IPS-15b (cell line): Measurements from ENCODE around the gene APBB1.
"Not testable (repeated sequence)": the region's sequence is repeated elsewhere in the genome, so short reads cannot be mapped to it uniquely, and the experiment has no call there.

Experiments
- H3K27me3 ChIP-seq: one replicate; pipeline ENCODE4 v1.6.1; 2013; ENCODE audit warnings: low read length; ENCODE audit not compliant: control insufficient read depth, insufficient read depth
- H3K36me3 ChIP-seq: one replicate; pipeline ENCODE4 v1.6.1; 2013; ENCODE audit warnings: low read length; ENCODE audit not compliant: control insufficient read depth, insufficient read depth
- H3K4me1 ChIP-seq: one replicate; pipeline ENCODE4 v1.6.1; 2013; ENCODE audit warnings: mild to moderate bottlenecking, low read length; ENCODE audit not compliant: control insufficient read depth, insufficient read depth
- H3K4me3 ChIP-seq: one replicate; pipeline ENCODE4 v1.5.1; 2013; ENCODE audit warnings: low read depth, low read length
- H3K9ac ChIP-seq: one replicate; pipeline ENCODE4 v1.6.1; 2013; ENCODE audit warnings: low read depth, mild to moderate bottlenecking, low read length
- H3K9me3 ChIP-seq: one replicate; pipeline ENCODE4 v1.6.1; 2013; ENCODE audit warnings: mild to moderate bottlenecking, low read length; ENCODE audit not compliant: control insufficient read depth, insufficient read depth

The APBB1 gene

DNA sequence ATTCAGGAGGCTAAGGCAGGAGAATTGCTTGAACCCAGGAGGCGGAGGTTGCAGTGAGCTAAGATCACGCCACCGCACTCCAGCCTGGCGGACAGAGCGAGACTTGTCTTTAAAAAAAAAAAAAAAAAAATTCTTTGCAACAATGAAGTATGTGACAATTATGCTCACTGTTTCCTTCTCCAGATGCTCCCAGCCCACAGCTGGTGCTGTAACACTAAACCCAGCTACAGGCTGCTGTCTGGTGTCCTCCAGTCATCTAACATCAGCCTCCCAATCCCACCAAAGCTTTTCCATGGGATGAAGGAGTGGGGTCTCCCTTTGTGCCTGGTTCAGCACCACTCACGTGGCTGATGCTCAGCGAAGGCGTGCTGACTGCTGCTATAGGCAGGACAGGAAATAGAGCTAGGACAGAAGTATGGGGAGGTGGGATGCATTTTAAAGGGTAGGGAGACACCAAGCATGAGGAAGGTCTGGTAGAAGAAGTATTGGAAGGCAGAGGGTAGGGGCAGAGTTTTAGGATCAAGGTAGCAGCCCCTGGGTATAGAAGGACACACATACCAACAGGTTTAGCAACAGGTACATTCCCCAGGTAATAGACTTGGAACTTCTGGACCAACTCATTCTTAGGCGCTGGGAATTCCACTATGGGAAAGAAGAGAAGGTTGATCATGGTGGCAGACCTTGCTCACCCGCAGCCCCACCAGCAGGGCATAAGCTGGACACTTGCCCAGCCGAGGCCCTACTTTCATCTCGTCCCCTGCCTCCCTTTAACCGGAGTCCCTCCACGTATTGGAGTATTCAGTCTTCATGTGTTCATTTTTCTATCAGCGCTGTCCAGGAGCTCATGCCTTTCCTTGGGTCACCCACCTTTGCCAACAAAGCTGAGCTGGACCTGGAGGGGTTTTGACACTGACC lies 18.2 kb downstream of the APBB1 start:
- Histone ChIP-seq H3K4me3 (no peak overlapping the region), H3K27me3 (no peaks in the 10 kb centered on the region), H3K9me3 (no peaks in the 10 kb centered on the region), H3K9ac (no peak overlapping the region), H3K36me3 (no peaks in the 10 kb centered on the region), H3K4me1 (peaks cover 2% of the 10 kb centered on the region)

DNA sequence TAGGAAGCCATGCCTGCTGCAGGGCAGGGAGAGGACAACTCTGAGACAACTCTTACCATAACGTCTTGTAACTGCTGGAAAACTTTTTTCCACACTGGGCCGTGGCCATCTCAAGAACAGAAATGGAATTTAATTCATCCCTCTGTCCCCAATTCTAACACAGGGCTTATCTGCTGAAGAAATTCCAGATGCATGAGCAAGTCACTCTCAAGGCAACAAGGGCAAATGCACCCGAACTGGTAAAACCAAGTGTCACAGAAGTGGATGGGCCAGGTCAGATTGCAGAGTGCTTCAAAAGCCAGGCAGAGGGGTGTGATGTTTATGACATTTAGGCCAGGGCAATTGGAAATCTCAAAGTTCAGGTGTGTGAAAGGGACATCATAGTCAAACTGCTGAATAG lies 21.3 kb downstream of the APBB1 start:
- Histone ChIP-seq H3K9ac (no peak overlapping the region), H3K27me3 (no peaks in the 10 kb centered on the region), H3K9me3 (no peaks in the 10 kb centered on the region), H3K4me3 (no peak overlapping the region), H3K36me3 (no peaks in the 10 kb centered on the region), H3K4me1 (no peaks in the 10 kb centered on the region)

DNA sequence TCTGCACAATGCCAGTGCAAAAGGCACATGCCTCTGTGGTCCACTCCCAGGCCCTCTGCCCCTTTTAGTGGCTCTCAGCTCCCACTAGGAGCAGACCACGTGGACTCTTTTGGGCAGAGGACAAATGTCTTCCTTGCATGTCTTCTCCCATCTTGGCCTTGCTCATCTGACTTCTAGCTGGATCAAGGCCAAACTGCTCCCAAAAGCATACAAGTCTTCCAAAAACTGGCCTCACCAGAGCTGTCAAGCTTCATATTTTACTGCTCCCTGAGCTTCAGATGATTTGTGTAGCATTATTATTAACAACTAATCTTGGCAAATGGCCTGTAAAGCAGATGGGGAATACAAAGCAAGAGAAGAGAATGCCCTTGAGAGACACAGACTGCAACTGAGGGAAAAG lies 21.7 kb downstream of the APBB1 start:
- Histone ChIP-seq H3K27me3 (no peaks in the 10 kb centered on the region), H3K4me1 (no peaks in the 10 kb centered on the region), H3K4me3 (no peak overlapping the region), H3K9ac (no peak overlapping the region), H3K36me3 (no peaks in the 10 kb centered on the region), H3K9me3 (no peaks in the 10 kb centered on the region)

DNA sequence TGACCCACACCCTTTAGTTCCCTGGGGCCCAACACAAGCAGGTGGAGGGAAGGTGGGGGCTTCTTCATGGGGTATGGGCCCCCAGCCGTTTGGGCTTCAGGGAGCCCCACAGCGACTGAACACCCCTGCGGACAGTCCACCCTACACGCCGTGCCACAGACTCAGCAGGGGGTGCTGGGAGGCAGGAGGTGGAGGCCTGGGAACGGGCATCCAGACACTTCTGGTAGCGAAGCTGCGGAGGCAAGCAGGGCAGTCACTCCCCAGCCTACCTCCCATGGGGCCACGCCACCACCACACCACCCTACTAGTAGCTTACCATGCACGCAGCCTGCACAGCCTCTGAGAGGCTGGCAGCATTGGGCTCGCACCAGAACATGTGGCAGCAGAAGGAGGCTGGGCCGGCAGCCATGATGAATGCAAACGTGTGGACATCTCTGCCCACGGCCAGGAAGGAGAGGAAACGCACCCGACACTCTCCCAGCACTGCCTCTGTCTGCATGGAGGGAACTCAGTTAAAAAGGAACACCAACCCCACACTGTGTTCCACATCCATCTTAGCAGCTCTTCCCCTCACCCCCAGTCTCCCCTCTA lies 23.3 kb downstream of the APBB1 start:
- H3K4me3 ChIP-seq = no peak overlapping the region
- H3K36me3 ChIP-seq = no peaks in the 10 kb centered on the region
- no peak overlapping the region for H3K9ac ChIP-seq
- H3K9me3 ChIP-seq = no peaks in the 10 kb centered on the region
- H3K4me1 ChIP-seq = no peaks in the 10 kb centered on the region
- H3K27me3 ChIP-seq = peaks cover 6% of the 10 kb centered on the region

DNA sequence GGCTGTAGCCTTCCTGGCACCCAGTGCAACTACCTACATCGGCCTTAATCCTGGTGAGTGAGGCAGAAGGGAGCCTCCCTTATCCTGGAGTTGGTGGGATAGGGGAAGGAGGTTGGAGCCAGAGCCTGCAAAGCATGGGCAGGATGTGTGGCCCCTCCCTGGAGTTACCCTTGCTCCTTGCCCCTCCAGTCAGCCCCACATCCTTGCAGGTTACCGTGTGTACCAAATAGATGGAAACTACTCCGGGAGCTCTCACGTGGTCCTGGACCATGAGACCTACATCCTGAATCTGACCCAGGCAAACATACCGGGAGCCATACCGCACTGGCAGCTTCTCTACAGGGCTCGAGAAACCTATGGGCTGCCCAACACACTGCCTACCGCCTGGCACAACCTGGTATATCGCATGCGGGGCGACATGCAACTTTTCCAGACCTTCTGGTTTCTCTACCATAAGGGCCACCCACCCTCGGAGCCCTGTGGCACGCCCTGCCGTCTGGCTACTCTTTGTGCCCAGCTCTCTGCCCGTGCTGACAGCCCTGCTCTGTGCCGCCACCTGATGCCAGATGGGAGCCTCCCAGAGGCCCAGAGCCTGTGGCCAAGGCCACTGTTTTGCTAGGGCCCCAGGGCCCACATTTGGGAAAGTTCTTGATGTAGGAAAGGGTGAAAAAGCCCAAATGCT lies 24.8 kb downstream of the APBB1 start:
- Histone ChIP-seq H3K9ac (no peak overlapping the region), H3K27me3 (peaks cover 6% of the 10 kb centered on the region), H3K9me3 (no peaks in the 10 kb centered on the region), H3K4me1 (no peaks in the 10 kb centered on the region), H3K4me3 (no peak overlapping the region), H3K36me3 (no peaks in the 10 kb centered on the region)

DNA sequence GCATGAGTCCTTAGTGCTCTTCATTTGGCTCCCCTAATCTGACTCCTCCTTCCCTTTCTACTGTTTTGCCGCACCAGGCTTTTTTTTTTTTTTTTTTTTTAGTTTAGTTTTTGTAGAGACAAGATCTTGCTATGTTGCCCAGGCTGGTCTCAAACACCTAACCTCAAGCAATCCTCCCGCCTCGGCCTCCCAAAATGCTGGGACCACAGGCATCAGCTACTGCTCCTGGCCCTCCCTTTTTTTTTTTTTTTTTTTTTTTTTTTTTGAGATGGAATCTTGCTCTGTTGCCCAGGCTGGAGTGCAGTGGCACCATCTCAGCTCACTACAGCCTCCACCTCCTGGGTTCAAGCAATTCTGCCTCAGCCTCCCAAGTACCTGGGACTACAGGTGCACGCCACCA lies 26.6 kb downstream of the APBB1 start:
- H3K9me3 ChIP-seq, H3K4me1 ChIP-seq, H3K9ac ChIP-seq, H3K4me3 ChIP-seq, H3K36me3 ChIP-seq, H3K27me3 ChIP-seq: not testable (repeated sequence)

DNA sequence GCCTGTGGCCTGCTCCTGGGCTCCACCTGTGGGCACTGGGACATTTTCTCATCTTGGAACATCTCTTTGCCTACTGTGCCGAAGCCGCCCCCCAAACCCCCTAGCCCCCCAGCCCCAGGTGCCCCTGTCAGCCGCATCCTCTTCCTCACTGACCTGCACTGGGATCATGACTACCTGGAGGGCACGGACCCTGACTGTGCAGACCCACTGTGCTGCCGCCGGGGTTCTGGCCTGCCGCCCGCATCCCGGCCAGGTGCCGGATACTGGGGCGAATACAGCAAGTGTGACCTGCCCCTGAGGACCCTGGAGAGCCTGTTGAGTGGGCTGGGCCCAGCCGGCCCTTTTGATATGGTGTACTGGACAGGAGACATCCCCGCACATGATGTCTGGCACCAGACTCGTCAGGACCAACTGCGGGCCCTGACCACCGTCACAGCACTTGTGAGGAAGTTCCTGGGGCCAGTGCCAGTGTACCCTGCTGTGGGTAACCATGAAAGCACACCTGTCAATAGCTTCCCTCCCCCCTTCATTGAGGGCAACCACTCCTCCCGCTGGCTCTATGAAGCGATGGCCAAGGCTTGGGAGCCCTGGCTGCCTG lies 27.3 kb downstream of the APBB1 start:
- H3K27me3 ChIP-seq = peaks cover 6% of the 10 kb centered on the region
- H3K9ac ChIP-seq = no peak overlapping the region
- no peaks in the 10 kb centered on the region for H3K4me1 ChIP-seq
- no peaks in the 10 kb centered on the region for H3K9me3 ChIP-seq
- no peak overlapping the region for H3K4me3 ChIP-seq
- no peaks in the 10 kb centered on the region for H3K36me3 ChIP-seq

DNA sequence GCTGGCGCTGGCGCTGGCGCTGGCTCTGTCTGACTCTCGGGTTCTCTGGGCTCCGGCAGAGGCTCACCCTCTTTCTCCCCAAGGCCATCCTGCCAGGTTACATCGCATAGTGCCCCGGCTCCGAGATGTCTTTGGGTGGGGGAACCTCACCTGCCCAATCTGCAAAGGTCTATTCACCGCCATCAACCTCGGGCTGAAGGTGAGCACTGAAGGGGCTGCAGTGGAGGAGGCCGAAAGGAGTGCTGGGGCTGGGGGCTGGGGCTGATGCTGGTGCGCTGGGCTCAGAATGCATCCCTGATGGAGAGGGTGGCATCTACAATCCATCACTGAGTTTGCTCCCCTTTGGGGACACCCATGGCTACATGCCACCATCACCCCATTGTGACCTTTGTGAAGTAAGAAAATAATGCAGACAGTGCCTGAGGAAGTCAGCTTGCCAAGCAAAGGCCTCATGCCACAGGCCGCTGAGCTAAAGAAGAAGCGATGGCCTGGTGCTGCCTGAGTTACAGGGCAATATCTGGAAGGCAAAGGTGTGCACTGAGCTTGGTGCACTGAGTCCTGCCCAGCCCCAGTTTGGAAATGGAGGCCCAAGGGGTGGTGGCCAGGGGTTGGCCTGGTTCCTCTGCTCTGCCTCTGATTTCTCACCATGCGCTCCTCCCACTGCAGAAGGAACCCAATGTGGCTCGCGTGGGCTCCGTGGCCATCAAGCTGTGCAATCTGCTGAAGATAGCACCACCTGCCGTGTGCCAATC lies 28.0 kb downstream of the APBB1 start:
- Histone ChIP-seq H3K4me3 (peak overlapping the region; percentile 67), H3K4me1 (no peaks in the 10 kb centered on the region), H3K9ac (no peak overlapping the region)

DNA sequence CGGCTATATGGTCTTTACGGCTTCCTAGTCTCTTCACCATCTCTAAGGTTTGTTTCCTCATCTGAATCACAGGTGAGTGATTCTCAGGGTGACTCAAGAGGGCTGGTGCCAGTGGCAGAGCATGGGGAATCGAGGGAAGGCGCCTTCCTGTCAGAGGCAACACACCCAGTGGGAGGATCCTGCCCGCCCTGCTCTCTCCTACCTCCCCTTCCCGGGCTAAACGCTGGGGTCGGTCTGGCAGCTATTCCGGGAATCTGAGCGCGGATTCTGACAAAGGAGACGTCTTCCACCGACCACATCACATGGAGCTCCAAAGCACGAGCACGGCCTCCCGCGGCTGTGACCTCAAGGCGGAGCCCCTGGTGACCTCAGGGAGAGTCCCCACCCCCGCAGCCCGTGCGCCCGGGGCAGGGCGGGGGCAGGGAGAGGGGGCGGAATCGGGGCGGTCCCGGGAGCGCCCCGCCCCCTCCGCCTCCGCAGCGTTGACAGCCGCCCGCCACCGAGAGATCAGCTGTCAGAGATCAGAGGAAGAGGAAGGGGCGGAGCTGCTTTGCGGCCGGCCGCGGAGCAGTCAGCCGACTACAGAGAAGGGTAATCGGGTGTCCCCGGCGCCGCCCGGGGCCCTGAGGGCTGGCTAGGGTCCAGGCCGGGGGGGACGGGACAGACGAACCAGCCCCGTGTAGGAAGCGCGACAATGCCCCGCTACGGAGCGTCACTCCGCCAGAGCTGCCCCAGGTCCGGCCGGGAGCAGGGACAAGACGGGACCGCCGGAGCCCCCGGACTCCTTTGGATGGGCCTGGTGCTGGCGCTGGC lies 28.8 kb downstream of the APBB1 start, which contains the start of gene SMPD1:
Gene SMPD1, plus strand, starts transcription at position 570 of the 813 bp plus-strand sequence. Its CDS starts 125 bp downstream, at position 695.
- Histone ChIP-seq H3K4me3 (peak within 1 kb of the TSS; percentile 67), H3K4me1 (peaks cover 5% of the 10 kb centered on the region), H3K27me3 (peaks cover 6% of the 10 kb centered on the region), H3K9ac (no peak within 1 kb of the TSS), H3K36me3 (no peaks in the 10 kb centered on the region), H3K9me3 (no peaks in the 10 kb centered on the region)

More for the DNA sequence above, 28.0 kb downstream of the APBB1 start:
- no peaks in the 10 kb centered on the region for H3K9me3 ChIP-seq
- H3K36me3 ChIP-seq = no peaks in the 10 kb centered on the region
- H3K27me3 ChIP-seq = peaks cover 6% of the 10 kb centered on the region

DNA sequence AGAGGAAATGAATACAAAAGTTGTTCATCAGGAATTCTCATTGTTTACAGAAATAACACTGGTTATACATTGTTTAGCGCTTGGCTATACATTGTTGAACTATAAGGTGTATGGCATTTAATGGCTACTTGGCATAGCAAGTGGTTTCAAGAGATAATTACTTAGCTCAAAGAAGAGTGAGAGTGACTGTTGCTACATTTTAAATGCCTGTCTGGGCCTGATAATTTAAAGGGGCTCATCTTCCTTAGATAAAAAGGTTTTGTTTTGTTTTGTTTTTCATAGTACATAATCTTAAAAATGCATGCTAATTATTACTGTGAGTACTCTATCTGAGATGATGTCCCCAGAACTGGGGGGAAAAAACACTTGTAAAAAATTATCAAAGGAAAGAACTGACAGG lies 30.1 kb downstream of the APBB1 start:
- H3K4me1 ChIP-seq = peaks cover 5% of the 10 kb centered on the region
- peaks cover 6% of the 10 kb centered on the region for H3K27me3 ChIP-seq
- H3K36me3 ChIP-seq = no peaks in the 10 kb centered on the region
- no peak overlapping the region for H3K9ac ChIP-seq
- H3K9me3 ChIP-seq = no peaks in the 10 kb centered on the region
- H3K4me3 ChIP-seq = no peak overlapping the region
